ENCODE results near the gene RASA4.
"Not testable (repeated sequence)": the region's sequence is repeated elsewhere in the genome, so short reads cannot be mapped to it uniquely, and the experiment has no call there.

DNA sequence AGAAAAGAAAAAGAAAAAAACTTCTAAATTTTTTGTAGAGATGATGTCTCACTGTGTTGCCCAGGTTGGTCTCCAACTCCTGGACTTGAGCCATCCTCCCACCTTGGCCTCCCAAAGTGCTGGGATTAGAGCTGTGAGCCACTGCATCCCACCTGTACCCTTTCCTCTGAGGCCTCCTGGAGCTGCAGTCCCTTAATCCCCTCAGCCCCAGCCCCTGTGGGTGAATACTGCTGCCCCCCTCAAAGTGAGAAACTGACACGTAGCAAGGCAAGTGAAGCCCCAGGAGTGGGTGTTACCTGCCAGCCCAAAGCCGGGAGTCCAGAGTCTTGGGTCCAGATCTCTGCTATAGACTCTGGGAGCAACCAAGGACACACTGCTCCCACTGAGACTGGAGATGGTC lies 91.8 kb downstream of the RASA4 start:
- TF ChIP-seq, protein P1, sequence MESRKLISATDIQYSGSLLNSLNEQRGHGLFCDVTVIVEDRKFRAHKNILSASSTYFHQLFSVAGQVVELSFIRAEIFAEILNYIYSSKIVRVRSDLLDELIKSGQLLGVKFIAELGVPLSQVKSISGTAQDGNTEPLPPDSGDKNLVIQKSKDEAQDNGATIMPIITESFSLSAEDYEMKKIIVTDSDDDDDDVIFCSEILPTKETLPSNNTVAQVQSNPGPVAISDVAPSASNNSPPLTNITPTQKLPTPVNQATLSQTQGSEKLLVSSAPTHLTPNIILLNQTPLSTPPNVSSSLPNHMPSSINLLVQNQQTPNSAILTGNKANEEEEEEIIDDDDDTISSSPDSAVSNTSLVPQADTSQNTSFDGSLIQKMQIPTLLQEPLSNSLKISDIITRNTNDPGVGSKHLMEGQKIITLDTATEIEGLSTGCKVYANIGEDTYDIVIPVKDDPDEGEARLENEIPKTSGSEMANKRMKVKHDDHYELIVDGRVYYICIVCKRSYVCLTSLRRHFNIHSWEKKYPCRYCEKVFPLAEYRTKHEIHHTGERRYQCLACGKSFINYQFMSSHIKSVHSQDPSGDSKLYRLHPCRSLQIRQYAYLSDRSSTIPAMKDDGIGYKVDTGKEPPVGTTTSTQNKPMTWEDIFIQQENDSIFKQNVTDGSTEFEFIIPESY (IDR thresholded peaks at IDR 0.05): not testable (repeated sequence)
- not testable (repeated sequence) for TF ChIP-seq CTCF (IDR thresholded peaks at IDR 0.05; ENCODE audit: low read depth, low read length, missing input control); GABPA (IDR thresholded peaks at IDR 0.05 in 1 of 2, conservative IDR thresholded peaks at IDR 0.05 in 1 of 2); RAD21 (IDR thresholded peaks at IDR 0.05); SP1 (IDR thresholded peaks at IDR 0.05); EGR1 (IDR thresholded peaks at IDR 0.05; ENCODE audit: low read depth in 2 of 2); MAX (IDR thresholded peaks at IDR 0.05); YY1 (IDR thresholded peaks at IDR 0.05); NR2F2 (IDR thresholded peaks at IDR 0.05); RXRA (IDR thresholded peaks at IDR 0.05); JUND (IDR thresholded peaks at IDR 0.05); TAF1 (conservative IDR thresholded peaks at IDR 0.05)
